GM23248 (cell line): ENCODE results near the gene MPST.

ENCODE experiments used
- EZH2 ChIP-seq: fragments of 200-600 bp; sonication (generic); IDR thresholded peaks from 2 replicates; pipeline ENCODE4 v1.6.1; 2018; ENCODE audit warnings: antibody characterized with exemption, mild to moderate bottlenecking; ENCODE audit not compliant: insufficient read depth, poor library complexity, severe bottlenecking
- EZH2phosphoT487 ChIP-seq: fragments of 200-600 bp; sonication (generic); IDR thresholded peaks from 2 replicates; pipeline ENCODE4 v1.6.1; 2018; ENCODE audit warnings: antibody characterized with exemption, moderate library complexity, mild to moderate bottlenecking, low read depth; ENCODE audit not compliant: insufficient read depth

GRCh38 chr22:37016134-37016910 lies 3.2 kb upstream of the MPST start:
- TF ChIP-seq EZH2phosphoT487 (no peak), EZH2 (no peak)
